GM21619 (cell line): ENCODE measurements around the gene CCDC102A.
A peak's percentile ranks its signal among the peaks of the same experiment; 100 is the strongest.

Source experiments
- ATAC-seq: cut with Tn5 transposase; IDR thresholded peaks from one replicate; pipeline ENCODE4 v1.9.1; 2021; ENCODE audit not compliant: unreplicated experiment

CCDC102A gene

DNA sequence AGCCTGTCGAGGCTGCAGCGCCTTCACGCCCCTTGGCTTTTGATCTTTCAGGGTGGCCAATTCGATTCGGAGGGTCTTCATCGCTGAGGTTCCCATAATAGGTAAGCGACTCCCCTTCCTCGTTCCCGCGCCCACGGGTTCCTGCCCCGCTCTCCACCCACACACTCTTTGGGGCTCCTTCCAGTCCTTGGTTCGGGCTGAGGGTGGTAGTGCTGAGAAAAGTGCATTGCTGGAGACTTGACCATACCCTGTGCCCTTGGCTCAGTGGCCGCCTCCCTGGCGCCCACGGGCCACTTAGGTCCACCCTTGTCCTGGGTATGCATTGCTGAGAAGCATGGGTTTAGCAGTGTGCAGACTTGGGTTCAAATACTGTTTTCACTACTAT lies 73.4 kb downstream of the CCDC102A start:
- no peak for ATAC-seq

DNA sequence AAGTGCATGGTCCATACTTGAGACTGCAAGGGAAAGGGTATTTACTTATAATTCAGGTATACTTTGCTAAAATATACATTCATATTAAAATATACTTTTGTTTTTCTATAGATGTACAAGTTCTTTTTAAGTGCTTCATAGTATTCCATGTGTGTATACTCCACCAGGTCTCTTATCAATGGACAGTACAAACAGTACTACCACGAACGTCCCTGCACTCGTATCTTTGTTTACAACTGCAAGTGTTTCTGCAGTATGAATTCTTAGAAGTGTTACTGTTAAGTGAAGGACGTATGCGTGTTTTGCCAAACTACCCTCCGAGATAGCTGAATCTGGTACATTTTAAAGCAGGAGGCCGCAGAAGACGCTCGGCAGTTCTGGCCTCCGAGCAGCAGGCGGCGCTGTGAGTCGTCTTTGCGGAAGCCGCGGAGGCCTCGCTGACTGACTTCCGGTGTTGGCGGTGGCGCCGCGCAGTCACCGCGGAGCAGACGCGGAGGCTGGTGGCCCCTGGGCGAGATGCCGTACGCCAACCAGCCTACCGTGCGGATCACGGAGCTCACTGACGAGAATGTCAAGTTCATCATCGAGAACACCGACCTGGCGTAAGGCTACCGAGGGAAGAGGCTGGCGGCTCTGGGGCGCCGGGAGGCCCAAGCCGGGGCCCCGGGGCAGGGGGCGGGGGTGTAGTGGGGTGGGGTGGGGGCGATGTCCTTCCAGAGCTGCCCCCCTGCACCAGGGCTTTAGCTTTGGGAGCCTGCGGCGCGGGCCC lies 74.0 kb downstream of the CCDC102A start, which contains the start of gene POLR2C:
Gene POLR2C, plus strand, starts transcription at position 471 of the 769 bp plus-strand sequence. Its CDS starts 46 bp downstream, at position 517.
- ATAC-seq, result peak; percentile 83
